ENCODE results near the gene MAU2. TPM values are rescaled to one million over a fixed set of nuclear protein-coding genes. Genes with fewer than 3 reads are reported as not detected.

Gene MAU2
- total RNA-seq, 4 donors from 2014 or later, result 79.3 to 160 (median 130) TPM

- Histone ChIP-seq H3K27me3 (no peaks in the 10 kb centered on the region), H3K4me1 (peaks cover 0 to 31% (median 12%) of the 10 kb centered on the region in 4 donors), H3K4me3 (peak overlapping the region; percentile 79 to 98 (median 85)), H3K36me3 (peaks cover 0 to 33% (median 0%) of the 10 kb centered on the region in 3 donors), H3K27ac (peak overlapping the region; percentile 78 to 92 (median 85)), H3K9me3 (no peaks in the 10 kb centered on the region)
- TF ChIP-seq CTCF (IDR thresholded peaks at IDR 0.05), result no peak
- no peak for TF ChIP-seq POLR2A (IDR thresholded peaks at IDR 0.05)
- no peak for DNase-seq
Observed at GRCh38 chr19:19319732-19320360, 783 bp upstream of the MAU2 start.

DNA sequence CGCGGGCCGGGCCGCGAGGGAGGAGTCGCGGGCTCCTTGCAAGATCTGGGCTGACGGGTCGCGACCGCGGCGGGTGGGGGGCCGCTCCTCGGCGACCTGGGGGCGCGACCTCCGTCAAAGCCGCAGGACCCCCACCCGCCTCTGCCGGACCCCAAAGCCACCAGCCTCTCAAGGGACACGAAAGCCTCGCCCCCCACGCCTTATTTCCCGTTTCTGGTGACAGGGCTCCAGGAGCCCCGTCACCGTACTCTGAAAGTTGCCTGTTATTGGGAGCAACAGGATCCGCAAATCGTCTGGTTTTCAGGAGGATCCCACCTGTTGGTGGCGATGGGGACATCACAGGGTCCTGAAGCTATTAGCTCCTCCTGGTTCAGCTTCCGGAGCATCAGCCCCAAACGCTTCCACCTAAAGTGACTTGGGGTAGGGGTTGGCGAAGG, 530 bp downstream of the MAU2 start:
- peak overlapping the region; percentile 79 to 98 (median 85) for H3K4me3 ChIP-seq
- TF ChIP-seq POLR2A (IDR thresholded peaks at IDR 0.05) (no peak), CTCF (IDR thresholded peaks at IDR 0.05) (no peak)
- peak overlapping the region; percentile 78 to 92 (median 85) for H3K27ac ChIP-seq
- DNase-seq, result no peak
- peaks cover 0 to 33% (median 0%) of the 10 kb centered on the region in 3 donors for H3K36me3 ChIP-seq
- no peaks in the 10 kb centered on the region for H3K27me3 ChIP-seq
- no peaks in the 10 kb centered on the region for H3K9me3 ChIP-seq
- peaks cover 0 to 31% (median 12%) of the 10 kb centered on the region in 4 donors for H3K4me1 ChIP-seq

GRCh38 chr19:19324059-19324770, 3.6 kb downstream of the MAU2 start:
- DNase-seq, result no peak
- no peak overlapping the region for H3K4me3 ChIP-seq
- no peaks in the 10 kb centered on the region for H3K9me3 ChIP-seq
- H3K27ac ChIP-seq, result no peak overlapping the region
- H3K27me3 ChIP-seq, result no peaks in the 10 kb centered on the region
- peaks cover 0 to 51% (median 0%) of the 10 kb centered on the region in 3 donors for H3K36me3 ChIP-seq
- peaks cover 0 to 27% (median 11%) of the 10 kb centered on the region in 4 donors for H3K4me1 ChIP-seq
- TF ChIP-seq CTCF (IDR thresholded peaks at IDR 0.05), result no peak
- no peak for TF ChIP-seq POLR2A (IDR thresholded peaks at IDR 0.05)

DNA sequence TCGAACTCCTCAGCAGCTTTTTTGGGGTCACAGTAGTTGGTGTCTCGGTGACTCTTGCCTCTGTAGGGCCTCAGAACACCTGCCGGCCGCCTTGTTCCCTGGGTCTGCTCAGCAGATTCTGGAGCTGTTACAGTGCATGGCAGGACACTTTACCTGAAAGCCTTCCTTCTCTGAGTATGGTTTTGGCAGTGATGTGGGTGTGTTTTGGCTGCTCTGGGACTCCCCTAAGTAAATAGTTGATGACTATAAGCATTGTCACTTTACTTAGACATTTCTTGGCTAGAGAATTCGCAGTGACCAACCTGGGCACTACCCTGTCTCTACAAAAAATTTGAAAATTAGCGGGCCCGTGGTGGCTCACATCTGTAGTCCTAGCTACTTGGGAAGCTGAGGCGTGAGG, 7.0 kb downstream of the MAU2 start:
- Histone ChIP-seq H3K4me1 (peaks cover 0 to 10% (median 0%) of the 10 kb centered on the region in 4 donors), H3K9me3 (no peaks in the 10 kb centered on the region), H3K36me3 (peaks cover 0 to 80% (median 0%) of the 10 kb centered on the region in 3 donors), H3K27ac (no peak overlapping the region), H3K4me3 (no peak overlapping the region), H3K27me3 (no peaks in the 10 kb centered on the region)
- no peak for DNase-seq
- TF ChIP-seq CTCF (IDR thresholded peaks at IDR 0.05) (no peak), POLR2A (IDR thresholded peaks at IDR 0.05) (no peak)

GRCh38 chr19:19329126-19329525, 8.5 kb downstream of the MAU2 start:
- Histone ChIP-seq H3K27me3 (no peaks in the 10 kb centered on the region), H3K4me1 (no peaks in the 10 kb centered on the region), H3K36me3 (peaks cover 0 to 82% (median 0%) of the 10 kb centered on the region in 3 donors), H3K27ac (no peak overlapping the region), H3K9me3 (no peaks in the 10 kb centered on the region), H3K4me3 (no peak overlapping the region)
- TF ChIP-seq CTCF (IDR thresholded peaks at IDR 0.05) (no peak), POLR2A (IDR thresholded peaks at IDR 0.05) (no peak)
- DNase-seq, result no peak

Data from Peyer's patch (tissue), 4 donors.